Smooth muscle cell (in vitro differentiated cells): ENCODE data around the gene NOS3. TPM values are rescaled to one million over a fixed set of nuclear protein-coding genes. Genes with fewer than 3 reads are reported as not detected.

Experiments
- DNase-seq: peaks from one replicate; lab custom pipeline; 2025; ENCODE audit not compliant: unreplicated experiment; lab: John Stamatoyannopoulos, UW
- H2AFZ ChIP-seq: fragments of 200-600 bp; sonication (generic); 2 replicates; pipeline ENCODE4 v1.6.0; 2016; ENCODE audit warnings: antibody characterized with exemption, low read depth, mild to moderate bottlenecking
- H3F3A ChIP-seq: fragments of 200-600 bp; sonication (generic); 2 replicates; pipeline ENCODE4 v1.6.0; 2017; ENCODE audit warnings: antibody characterized with exemption, low read depth
- H3K27ac ChIP-seq: fragments of 200-600 bp; sonication (generic); 2 replicates; pipeline ENCODE4 v1.5.1; 2016; ENCODE audit warnings: low read depth, mild to moderate bottlenecking
- H3K27me3 ChIP-seq: fragments of 200-600 bp; sonication (generic); 2 replicates; pipeline ENCODE4 v1.6.1; 2016; ENCODE audit warnings: low read depth, mild to moderate bottlenecking
- H3K36me3 ChIP-seq: fragments of 200-600 bp; sonication (generic); 2 replicates; pipeline ENCODE4 v1.5.1; 2016; ENCODE audit warnings: low read depth
- H3K4me1 ChIP-seq: fragments of 200-600 bp; sonication (generic); 2 replicates; pipeline ENCODE4 v1.5.1; 2016; ENCODE audit warnings: low read depth
- H3K4me2 ChIP-seq: fragments of 200-600 bp; sonication (generic); 2 replicates; pipeline ENCODE4 v1.6.0; 2016; ENCODE audit warnings: mild to moderate bottlenecking
- H3K4me3 ChIP-seq: fragments of 200-600 bp; sonication (generic); 2 replicates; pipeline ENCODE4 v1.5.1; 2016; ENCODE audit warnings: mild to moderate bottlenecking
- H3K79me2 ChIP-seq: fragments of 200-600 bp; sonication (generic); 2 replicates; pipeline ENCODE4 v1.6.0; 2016; ENCODE audit warnings: low read depth, mild to moderate bottlenecking
- H3K9ac ChIP-seq: fragments of 200-600 bp; sonication (generic); 2 replicates; pipeline ENCODE4 v1.6.0; 2016; ENCODE audit warnings: low read depth
- H3K9me3 ChIP-seq: fragments of 200-600 bp; sonication (generic); replicated peaks from 2 replicates; pipeline ENCODE4 v1.5.1; 2016; ENCODE audit warnings: low read depth
- H4K20me1 ChIP-seq: fragments of 200-600 bp; sonication (generic); 2 replicates; pipeline ENCODE4 v1.6.0; 2016; ENCODE audit warnings: low read depth
- CTCF ChIP-seq: fragments of 200-600 bp; sonication (generic); IDR thresholded peaks from 2 replicates; pipeline ENCODE4 v1.5.1; 2017; ENCODE audit warnings: borderline replicate concordance, mild to moderate bottlenecking, antibody characterized with exemption; ENCODE audit not compliant: insufficient read depth, poor library complexity, severe bottlenecking
- WGBS: methylation state at CpG from one replicate; pipeline ENCODE4 v1.1.7; 2016; ENCODE audit warnings: low lambda C conversion rate; 5-methylcytosine and 5-hydroxymethylcytosine counted together
- polyA plus RNA-seq: library from polyadenylated mRNA; unstranded; fragments of >200 nt; fragmentation: Nextera tagmentation; extraction: Ambion mirVana; gene quantifications from 2 replicates; pipeline ENCODE4 v1.2.1, GENCODE V29; 2016
- total RNA-seq: library from RNA; depleted of rRNA; stranded (reverse); fragments of >200 nt; gene quantifications from 2 replicates; pipeline ENCODE4 v1.2.3, GENCODE V29; 2014

NOS3 gene
- total and polyA plus RNA-seq, 2 experiments from 2014 or later: 3.4 to 11.7 TPM

- H3K4me3 ChIP-seq: no peak overlapping the region
- no peak overlapping the region for H3K9ac ChIP-seq
- H3K79me2 ChIP-seq: no peaks in the 10 kb centered on the region
- no peaks in the 10 kb centered on the region for H3K27me3 ChIP-seq
- no peak overlapping the region for H3K4me2 ChIP-seq
- H4K20me1 ChIP-seq: no peaks in the 10 kb centered on the region
- no peaks in the 10 kb centered on the region for H3K9me3 ChIP-seq
- peaks cover 1% of the 10 kb centered on the region for H3K4me1 ChIP-seq
- no peak overlapping the region for H2AFZ ChIP-seq
- H3F3A ChIP-seq: peaks cover 2% of the 10 kb centered on the region
- WGBS: 93% methylated on average over 11 of the region's 11 CpGs
- no peaks in the 10 kb centered on the region for H3K36me3 ChIP-seq
- no peak for DNase-seq
- H3K27ac ChIP-seq: no peak overlapping the region
- no peak for TF ChIP-seq CTCF
Measured at GRCh38 chr7:151045262-151045661, 54.4 kb downstream of the NOS3 start.

- H3K9me3 ChIP-seq: no peaks in the 10 kb centered on the region
- H3K4me3 ChIP-seq: no peak overlapping the region
- no peaks in the 10 kb centered on the region for H3K36me3 ChIP-seq
- no peaks in the 10 kb centered on the region for H3K4me1 ChIP-seq
- TF ChIP-seq CTCF: no peak
- no peaks in the 10 kb centered on the region for H3K27me3 ChIP-seq
- H3K4me2 ChIP-seq: no peak overlapping the region
- H4K20me1 ChIP-seq: no peaks in the 10 kb centered on the region
- no peak overlapping the region for H3K27ac ChIP-seq
- H3K79me2 ChIP-seq: no peaks in the 10 kb centered on the region
- H3F3A ChIP-seq: no peaks in the 10 kb centered on the region
- DNase-seq: no peak
- H3K9ac ChIP-seq: no peak overlapping the region
- no peak overlapping the region for H2AFZ ChIP-seq
- 95% methylated on average over 9 of the region's 9 CpGs for WGBS
Measured at GRCh38 chr7:151045967-151046366, 55.1 kb downstream of the NOS3 start.

GRCh38 chr7:151046603-151047573 is 56.1 kb downstream of the NOS3 start:
- WGBS: 83% methylated on average over 14 of the region's 14 CpGs
- Histone ChIP-seq H3K36me3 (no peaks in the 10 kb centered on the region), H3K79me2 (no peaks in the 10 kb centered on the region), H3F3A (no peaks in the 10 kb centered on the region), H3K9me3 (no peaks in the 10 kb centered on the region), H3K27me3 (no peaks in the 10 kb centered on the region), H3K4me2 (peak overlapping the region; percentile 31), H3K9ac (no peak overlapping the region), H3K27ac (no peak overlapping the region), H3K4me1 (no peaks in the 10 kb centered on the region), H3K4me3 (no peak overlapping the region), H4K20me1 (peaks cover 4% of the 10 kb centered on the region), H2AFZ (no peak overlapping the region)
- DNase-seq: peak; percentile 14
- no peak for TF ChIP-seq CTCF
